Measurements from ENCODE around the gene COL26A1.

COL26A1 gene

GRCh38 chr7:101532400-101533102 lies 169.9 kb downstream of the COL26A1 start:
- H3K27ac Mint-ChIP-seq, result no peak overlapping the region
- H3K27me3 Mint-ChIP-seq (ENCODE audit: low read depth), result no peaks in the 10 kb centered on the region
- no peaks in the 10 kb centered on the region for H3K36me3 Mint-ChIP-seq (ENCODE audit: low read depth)
- H3K4me3 Mint-ChIP-seq, result no peak overlapping the region
- H3K9me3 Mint-ChIP-seq, result no peaks in the 10 kb centered on the region
- H3K4me1 Mint-ChIP-seq (ENCODE audit: low read depth), result no peaks in the 10 kb centered on the region

- Mint-ChIP-seq H3K27ac (no peak overlapping the region), H3K36me3 (ENCODE audit: low read depth) (no peaks in the 10 kb centered on the region), H3K4me3 (no peak overlapping the region), H3K27me3 (ENCODE audit: low read depth) (no peaks in the 10 kb centered on the region), H3K9me3 (no peaks in the 10 kb centered on the region), H3K4me1 (ENCODE audit: low read depth) (no peaks in the 10 kb centered on the region)
Measured at GRCh38 chr7:101533103-101533465, 170.4 kb downstream of the COL26A1 start.

GRCh38 chr7:101534015-101534803 lies 171.5 kb downstream of the COL26A1 start:
- H3K4me1 Mint-ChIP-seq (ENCODE audit: low read depth), result peaks cover 2% of the 10 kb centered on the region
- H3K27ac Mint-ChIP-seq, result no peak overlapping the region
- H3K9me3 Mint-ChIP-seq, result no peaks in the 10 kb centered on the region
- H3K36me3 Mint-ChIP-seq (ENCODE audit: low read depth), result no peaks in the 10 kb centered on the region
- H3K4me3 Mint-ChIP-seq, result no peak overlapping the region
- no peaks in the 10 kb centered on the region for H3K27me3 Mint-ChIP-seq (ENCODE audit: low read depth)

- Mint-ChIP-seq H3K9me3 (no peaks in the 10 kb centered on the region), H3K4me3 (no peak overlapping the region), H3K36me3 (ENCODE audit: low read depth) (no peaks in the 10 kb centered on the region), H3K4me1 (ENCODE audit: low read depth) (peaks cover 2% of the 10 kb centered on the region), H3K27me3 (ENCODE audit: low read depth) (no peaks in the 10 kb centered on the region), H3K27ac (no peak overlapping the region)
Measured at GRCh38 chr7:101534873-101535272, 172.2 kb downstream of the COL26A1 start.

- no peaks in the 10 kb centered on the region for H3K36me3 Mint-ChIP-seq (ENCODE audit: low read depth)
- H3K4me1 Mint-ChIP-seq (ENCODE audit: low read depth), result peaks cover 2% of the 10 kb centered on the region
- H3K4me3 Mint-ChIP-seq, result no peak overlapping the region
- no peaks in the 10 kb centered on the region for H3K9me3 Mint-ChIP-seq
- H3K27ac Mint-ChIP-seq, result no peak overlapping the region
- H3K27me3 Mint-ChIP-seq (ENCODE audit: low read depth), result no peaks in the 10 kb centered on the region
Measured at GRCh38 chr7:101535351-101535751, 172.7 kb downstream of the COL26A1 start.

GRCh38 chr7:101536232-101536631 lies 173.6 kb downstream of the COL26A1 start:
- Mint-ChIP-seq H3K36me3 (ENCODE audit: low read depth) (no peaks in the 10 kb centered on the region), H3K4me1 (ENCODE audit: low read depth) (peaks cover 2% of the 10 kb centered on the region), H3K27me3 (ENCODE audit: low read depth) (no peaks in the 10 kb centered on the region), H3K27ac (no peak overlapping the region), H3K4me3 (no peak overlapping the region), H3K9me3 (no peaks in the 10 kb centered on the region)

GRCh38 chr7:101536668-101537067 lies 174.0 kb downstream of the COL26A1 start:
- Mint-ChIP-seq H3K9me3 (no peaks in the 10 kb centered on the region), H3K27ac (no peak overlapping the region), H3K36me3 (ENCODE audit: low read depth) (no peaks in the 10 kb centered on the region), H3K4me1 (ENCODE audit: low read depth) (peaks cover 2% of the 10 kb centered on the region), H3K4me3 (no peak overlapping the region), H3K27me3 (ENCODE audit: low read depth) (no peaks in the 10 kb centered on the region)

GRCh38 chr7:101537205-101537604 lies 174.5 kb downstream of the COL26A1 start:
- H3K4me3 Mint-ChIP-seq, result no peak overlapping the region
- no peak overlapping the region for H3K27ac Mint-ChIP-seq
- no peaks in the 10 kb centered on the region for H3K27me3 Mint-ChIP-seq (ENCODE audit: low read depth)
- H3K36me3 Mint-ChIP-seq (ENCODE audit: low read depth), result no peaks in the 10 kb centered on the region
- H3K9me3 Mint-ChIP-seq, result no peaks in the 10 kb centered on the region
- peaks cover 2% of the 10 kb centered on the region for H3K4me1 Mint-ChIP-seq (ENCODE audit: low read depth)

GRCh38 chr7:101537935-101538595 lies 175.4 kb downstream of the COL26A1 start:
- Mint-ChIP-seq H3K9me3 (no peaks in the 10 kb centered on the region), H3K36me3 (ENCODE audit: low read depth) (no peaks in the 10 kb centered on the region), H3K27me3 (ENCODE audit: low read depth) (no peaks in the 10 kb centered on the region), H3K4me3 (no peak overlapping the region), H3K4me1 (ENCODE audit: low read depth) (peaks cover 2% of the 10 kb centered on the region), H3K27ac (no peak overlapping the region)

GRCh38 chr7:101538596-101539459 lies 176.2 kb downstream of the COL26A1 start:
- H3K9me3 Mint-ChIP-seq, result no peaks in the 10 kb centered on the region
- no peaks in the 10 kb centered on the region for H3K27me3 Mint-ChIP-seq (ENCODE audit: low read depth)

GRCh38 chr7:101539784-101540183 lies 177.1 kb downstream of the COL26A1 start:
- peaks cover 2% of the 10 kb centered on the region for H3K4me1 Mint-ChIP-seq (ENCODE audit: low read depth)
- H3K36me3 Mint-ChIP-seq (ENCODE audit: low read depth), result no peaks in the 10 kb centered on the region
- no peaks in the 10 kb centered on the region for H3K9me3 Mint-ChIP-seq
- H3K27ac Mint-ChIP-seq, result no peak overlapping the region
- no peak overlapping the region for H3K4me3 Mint-ChIP-seq
- no peaks in the 10 kb centered on the region for H3K27me3 Mint-ChIP-seq (ENCODE audit: low read depth)

More at GRCh38 chr7:101538596-101539459, 176.2 kb downstream of the COL26A1 start:
- Mint-ChIP-seq H3K27ac (no peak overlapping the region), H3K36me3 (ENCODE audit: low read depth) (no peaks in the 10 kb centered on the region), H3K4me1 (ENCODE audit: low read depth) (peaks cover 2% of the 10 kb centered on the region), H3K4me3 (no peak overlapping the region)

GRCh38 chr7:101542527-101543241 lies 180.0 kb downstream of the COL26A1 start:
- Mint-ChIP-seq H3K4me1 (ENCODE audit: low read depth) (peaks cover 2% of the 10 kb centered on the region), H3K4me3 (no peak overlapping the region), H3K27ac (no peak overlapping the region), H3K36me3 (ENCODE audit: low read depth) (no peaks in the 10 kb centered on the region), H3K27me3 (ENCODE audit: low read depth) (no peaks in the 10 kb centered on the region), H3K9me3 (no peaks in the 10 kb centered on the region)

- Mint-ChIP-seq H3K9me3 (no peaks in the 10 kb centered on the region), H3K27ac (no peak overlapping the region), H3K4me3 (no peak overlapping the region), H3K27me3 (ENCODE audit: low read depth) (no peaks in the 10 kb centered on the region), H3K36me3 (ENCODE audit: low read depth) (no peaks in the 10 kb centered on the region), H3K4me1 (ENCODE audit: low read depth) (peaks cover 2% of the 10 kb centered on the region)
Measured at GRCh38 chr7:101543242-101543766, 180.6 kb downstream of the COL26A1 start.
